Natural killer cell (primary cell): ENCODE results near the gene SLC25A31. TPM values are rescaled to one million over a fixed set of nuclear protein-coding genes. Genes with fewer than 3 reads are reported as not detected.

Experiments used
- ATAC-seq, 3 donors: fragments of 150-1000 bp in 2 of 3; fragments of 200-7000 bp in 1 of 3; cut with Tn5 transposase; 1 replicate in 1 of 3; 2 replicates in 2 of 3; pipeline ENCODE4 v1.10.0; 2021; ENCODE audit warnings: mild to moderate bottlenecking in 2 of 3, moderate library complexity in 2 of 3
- DNase-seq, 2 donors: peaks; one replicate each; pipeline versions ENCODE4 v3.0.0 to v3.0.0-alpha.2; 2013 to 2021; ENCODE audit warnings: mixed read lengths in 1 of 2
- H3K27ac ChIP-seq: one replicate; pipeline ENCODE4 v1.5.1; 2013; ENCODE audit warnings: mild to moderate bottlenecking, low read length
- H3K27me3 ChIP-seq: one replicate; pipeline ENCODE4 v1.6.1; 2013; ENCODE audit warnings: low read length; ENCODE audit not compliant: control insufficient read depth, insufficient read depth
- H3K36me3 ChIP-seq: one replicate; pipeline ENCODE4 v1.6.1; 2013; ENCODE audit warnings: low read length; ENCODE audit not compliant: control insufficient read depth, insufficient read depth
- H3K4me1 ChIP-seq: one replicate; pipeline ENCODE4 v1.6.1; 2013; ENCODE audit warnings: low read length; ENCODE audit not compliant: control insufficient read depth, insufficient read depth
- H3K4me3 ChIP-seq: one replicate; pipeline ENCODE4 v1.5.1; 2013; ENCODE audit warnings: low read length
- H3K9me3 ChIP-seq: one replicate; pipeline ENCODE4 v1.6.1; 2013; ENCODE audit warnings: low read length; ENCODE audit not compliant: control insufficient read depth, insufficient read depth
- H3K27ac Mint-ChIP-seq, 2 donors: one replicate each; pipeline ENCODE4 v1.8.0; 2022; ENCODE audit warnings: mild to moderate bottlenecking in 2 of 2, mixed read lengths in 2 of 2, moderate library complexity in 1 of 2
- H3K27me3 Mint-ChIP-seq, 2 donors: one replicate each; pipeline ENCODE4 v1.8.0; 2022; ENCODE audit warnings: low read depth in 2 of 2, mixed read lengths in 2 of 2
- H3K36me3 Mint-ChIP-seq: one replicate; pipeline ENCODE4 v1.8.0; 2022; ENCODE audit warnings: mixed read lengths
- H3K4me1 Mint-ChIP-seq, 2 donors: one replicate each; pipeline ENCODE4 v1.8.0; 2022; ENCODE audit warnings: mixed read lengths in 2 of 2
- H3K4me3 Mint-ChIP-seq: one replicate; pipeline ENCODE4 v1.8.0; 2022; ENCODE audit warnings: mild to moderate bottlenecking, moderate library complexity, mixed read lengths
- H3K9me3 Mint-ChIP-seq, 2 donors: one replicate each; pipeline ENCODE4 v1.8.0; 2022; ENCODE audit warnings: mixed read lengths in 2 of 2
- CTCF ChIP-seq: fragments of 200-600 bp; IDR thresholded peaks from one replicate; pipeline ENCODE4 v1.8.0; 2022; ENCODE audit warnings: antibody characterized with exemption
- WGBS: methylation state at CpG from one replicate; pipeline ENCODE4 v1.1.7; 2013; ENCODE audit warnings: missing lambda C conversion rate; ENCODE audit not compliant: insufficient coverage; 5-methylcytosine and 5-hydroxymethylcytosine counted together
- intact Hi-C: fragments of 100-400 bp; cut with micrococcal nuclease; formaldehyde crosslinking; loops from one replicate; pipeline ENCODE4 v1.14.2; 2022
- total RNA-seq, 4 donors: library from RNA; stranded (reverse); fragments of 120-200 nt in 1 of 4; gene quantifications; one replicate each; pipeline versions ENCODE4 v1.2.3 to v1.2.4, GENCODE V29; 2013 to 2022

The SLC25A31 gene
- total RNA-seq, 3 donors from 2014 or later (not counting 1 experiment from before 2014, with no cell fraction given) = not detected

GRCh38 chr4:127775843-127776242 lies 45.6 kb downstream of the SLC25A31 start:
- ATAC-seq = no peak
- WGBS = 100% methylated on average over 3 of the region's 4 CpGs

DNA sequence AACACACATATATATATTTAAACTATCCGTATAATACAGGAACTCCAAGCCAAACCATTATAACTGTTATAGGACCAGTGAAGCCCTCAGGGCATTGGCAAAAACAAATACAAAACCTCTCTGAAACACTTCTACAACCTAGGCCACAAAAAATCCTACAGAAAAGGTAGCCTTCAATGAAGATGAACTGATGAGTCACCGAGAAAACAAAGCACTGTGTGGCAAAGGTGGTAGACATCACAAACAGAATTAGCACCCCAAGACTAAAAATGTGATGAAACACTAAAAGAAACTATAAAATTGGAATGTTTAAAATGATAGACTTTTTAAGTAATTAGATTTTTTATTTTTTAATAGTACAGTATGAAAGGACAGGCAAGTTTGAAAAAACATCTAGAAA lies 46.4 kb downstream of the SLC25A31 start:
- no peaks in the 10 kb centered on the region for H3K36me3 Mint-ChIP-seq
- DNase-seq (no peak), ATAC-seq (no peak)
- H3K27me3 Mint-ChIP-seq = peaks cover 30 to 39% of the 10 kb centered on the region in 2 donors
- H3K4me1 Mint-ChIP-seq = no peaks in the 10 kb centered on the region
- no peak overlapping the region for H3K27ac Mint-ChIP-seq
- intact Hi-C loops = no loop called here
- no peak for TF ChIP-seq CTCF
- no peak overlapping the region for H3K27ac ChIP-seq
- H3K4me3 ChIP-seq = no peak overlapping the region
- no peak overlapping the region for H3K4me3 Mint-ChIP-seq
- WGBS = 74% methylated on average over 2 of the region's 2 CpGs
- H3K27me3 ChIP-seq = peaks cover 18% of the 10 kb centered on the region
- peaks cover 2 to 3% of the 10 kb centered on the region in 2 donors for H3K9me3 Mint-ChIP-seq
- H3K36me3 ChIP-seq = no peaks in the 10 kb centered on the region
- H3K9me3 ChIP-seq = no peaks in the 10 kb centered on the region
- peaks cover 6% of the 10 kb centered on the region for H3K4me1 ChIP-seq

More at GRCh38 chr4:127775843-127776242, 45.6 kb downstream of the SLC25A31 start:
- TF ChIP-seq CTCF = no peak
- H3K27me3 Mint-ChIP-seq = peaks cover 24 to 32% of the 10 kb centered on the region in 2 donors
- peaks cover 2 to 3% of the 10 kb centered on the region in 2 donors for H3K9me3 Mint-ChIP-seq
- DNase-seq = no peak
- Histone ChIP-seq H3K4me3 (no peak overlapping the region), H3K27me3 (peaks cover 12% of the 10 kb centered on the region), H3K36me3 (no peaks in the 10 kb centered on the region), H3K27ac (no peak overlapping the region), H3K9me3 (no peaks in the 10 kb centered on the region), H3K4me1 (no peaks in the 10 kb centered on the region)
- H3K4me3 Mint-ChIP-seq = no peak overlapping the region
- H3K27ac Mint-ChIP-seq = no peak overlapping the region
- no peaks in the 10 kb centered on the region for H3K36me3 Mint-ChIP-seq
- intact Hi-C loops = no loop called here
- no peaks in the 10 kb centered on the region for H3K4me1 Mint-ChIP-seq

DNA sequence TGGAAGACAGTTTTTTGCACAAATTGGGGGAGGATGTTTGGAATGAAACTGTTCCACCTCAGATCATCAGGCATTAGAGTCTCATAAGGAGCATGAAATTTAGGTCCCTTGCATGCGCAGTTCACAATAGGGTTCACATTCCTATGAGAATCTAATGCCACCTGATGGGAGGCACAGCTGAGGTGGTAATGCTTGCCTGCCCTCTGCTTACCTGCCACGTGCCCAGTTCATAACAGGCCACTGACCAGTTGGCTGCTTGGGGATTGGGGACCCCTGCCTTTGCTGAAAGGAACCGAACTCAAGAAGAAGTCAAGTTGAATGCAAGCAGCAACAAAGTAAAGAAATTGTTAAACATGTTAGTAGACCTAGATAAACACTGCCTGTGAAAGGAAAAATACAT lies 47.3 kb downstream of the SLC25A31 start:
- 88% methylated on average over 3 of the region's 3 CpGs for WGBS
- Histone ChIP-seq H3K9me3 (no peaks in the 10 kb centered on the region), H3K4me3 (no peak overlapping the region), H3K36me3 (no peaks in the 10 kb centered on the region), H3K27ac (no peak overlapping the region), H3K27me3 (peaks cover 21% of the 10 kb centered on the region), H3K4me1 (peaks cover 13% of the 10 kb centered on the region)
- H3K4me1 Mint-ChIP-seq = peaks cover 3 to 5% of the 10 kb centered on the region in 2 donors
- DNase-seq = no peak
- no peak for ATAC-seq
- peaks cover 33 to 41% of the 10 kb centered on the region in 2 donors for H3K27me3 Mint-ChIP-seq
- H3K4me3 Mint-ChIP-seq = no peak overlapping the region
- TF ChIP-seq CTCF = no peak
- peaks cover 2 to 3% of the 10 kb centered on the region in 2 donors for H3K9me3 Mint-ChIP-seq
- intact Hi-C loops = no loop called here
- H3K27ac Mint-ChIP-seq = no peak overlapping the region
- H3K36me3 Mint-ChIP-seq = no peaks in the 10 kb centered on the region

DNA sequence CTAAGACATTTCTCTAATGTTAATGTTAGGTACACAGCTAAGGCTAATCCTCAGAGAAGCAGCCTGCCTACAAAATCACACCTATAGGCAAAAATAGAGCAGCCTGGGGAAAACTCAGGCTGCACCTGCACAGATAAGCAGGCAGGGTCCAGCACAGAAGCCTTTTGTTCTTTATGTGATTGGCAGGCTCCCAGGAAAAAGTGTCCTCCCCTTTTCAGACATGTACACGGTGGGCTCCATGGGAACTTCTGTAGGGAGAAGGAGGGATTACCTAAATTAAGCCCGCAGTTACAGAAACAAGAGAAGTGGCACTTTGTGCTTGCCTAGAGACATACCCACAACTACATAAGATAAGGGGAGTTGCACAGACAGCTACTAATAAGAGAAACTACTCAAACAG lies 47.9 kb downstream of the SLC25A31 start:
- no peaks in the 10 kb centered on the region for H3K9me3 ChIP-seq
- Mint-ChIP-seq H3K27ac (no peak overlapping the region), H3K4me3 (no peak overlapping the region), H3K27me3 (peaks cover 38 to 47% of the 10 kb centered on the region in 2 donors), H3K36me3 (no peaks in the 10 kb centered on the region), H3K9me3 (peaks cover 2 to 3% of the 10 kb centered on the region in 2 donors), H3K4me1 (peaks cover 9 to 11% of the 10 kb centered on the region in 2 donors)
- WGBS = no CpG with 5 or more reads among the region's 2 CpGs
- H3K36me3 ChIP-seq = no peaks in the 10 kb centered on the region
- H3K27me3 ChIP-seq = peaks cover 26% of the 10 kb centered on the region
- no peak overlapping the region for H3K27ac ChIP-seq
- peaks cover 19% of the 10 kb centered on the region for H3K4me1 ChIP-seq
- H3K4me3 ChIP-seq = no peak overlapping the region
- intact Hi-C loops = no loop called here
- no peak for TF ChIP-seq CTCF
- ATAC-seq (no peak), DNase-seq (no peak)
